Measurements from ENCODE around the gene EIF3I. TPM values are rescaled to one million over a fixed set of nuclear protein-coding genes. Genes with fewer than 3 reads are reported as not detected.
A peak's percentile ranks its signal among the peaks of the same experiment; 100 is the strongest.

Gene EIF3I
- 91.5 TPM for total RNA-seq
- long read RNA-seq, transcript EIF3I-202 (11 exons, 1,458 nt) = major isoform, 80 of 104 reads
- long read RNA-seq, partial matches to known transcripts = 17 of 104 reads
- long read RNA-seq, other reads (novel, unspliced or antisense) = 7 of 104 reads

- intact Hi-C loops (cut with DNase I) = loop anchor here (2.0 to 5.0 kb wide), 2 partner anchors 19 to 170 kb away; partner anchors contain the start of gene BSDC1
Observed at GRCh38 chr1:32221980-32222755, at the start of gene EIF3I, which contains the start of gene TMEM234. Gene EIF3I (plus strand): TSS chr1:32222407. CDS start chr1:32222442, 35 bp downstream. Gene TMEM234 (minus strand): TSS chr1:32222353. CDS start chr1:32222322, 31 bp downstream.

GRCh38 chr1:32172621-32173245 lies 49.5 kb upstream of the EIF3I start:
- intact Hi-C loops (cut with DNase I) = no loop called here
- DNase-seq (ENCODE audit: low spot score) = no peak

More at GRCh38 chr1:32221980-32222755, at the start of gene EIF3I, which contains the start of gene TMEM234:
- peak; percentile 97 for DNase-seq (ENCODE audit: low spot score)

DNA sequence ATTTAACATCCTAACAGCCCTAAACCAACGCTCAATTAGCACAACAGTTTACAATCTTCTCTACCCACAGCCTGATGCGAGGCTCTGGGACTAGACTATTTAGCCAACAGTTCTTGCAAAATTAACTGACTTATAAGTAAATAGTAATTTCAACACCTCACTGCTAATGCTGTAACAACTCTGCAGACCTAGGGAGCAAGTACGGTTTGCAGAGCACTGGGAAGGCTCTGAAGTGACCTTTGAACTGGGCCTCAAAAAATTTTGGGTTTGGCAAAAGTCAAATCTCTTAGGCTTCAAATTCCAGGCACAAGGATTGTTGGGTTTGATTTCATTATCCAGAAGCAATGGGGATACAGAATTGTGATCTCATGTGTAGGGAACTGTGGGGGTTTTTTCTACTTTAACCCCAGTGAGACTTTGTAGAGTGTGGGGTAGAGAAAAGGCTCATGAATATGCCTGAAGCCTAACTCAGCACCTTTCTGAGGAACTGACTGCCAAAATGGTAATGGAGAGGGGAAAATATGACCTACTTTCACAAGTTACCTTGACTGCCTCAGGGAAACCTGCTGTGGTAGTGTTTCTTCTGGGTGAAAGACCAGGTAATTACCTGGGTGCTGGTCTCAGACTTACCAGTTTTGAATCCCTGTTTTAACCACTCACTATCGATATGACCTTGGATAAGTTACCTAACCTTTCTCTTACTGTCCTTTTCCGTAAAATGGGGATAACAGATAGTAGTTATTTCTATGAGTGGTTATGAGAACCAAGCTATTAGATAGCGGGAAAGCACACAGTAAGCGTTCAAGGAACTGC lies 43.6 kb upstream of the EIF3I start:
- DNase-seq (ENCODE audit: low spot score) = no peak
- intact Hi-C loops (cut with DNase I) = loop anchor here (5.0 kb wide), 1 partner anchor 71 kb away; the partner anchor contains the start of gene KPNA6

DNA sequence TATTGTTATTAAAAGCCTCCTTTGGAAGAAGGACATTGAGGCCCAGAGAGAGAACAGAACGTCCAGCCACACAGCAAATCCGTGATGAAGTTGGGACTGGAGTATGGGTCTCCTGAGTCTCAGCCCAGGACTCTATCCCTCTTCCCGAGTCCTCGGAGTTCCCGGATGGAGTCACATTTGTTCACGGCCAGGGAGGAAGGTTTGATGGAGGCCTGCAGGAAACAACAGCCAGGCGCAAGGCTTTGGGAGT lies 43.1 kb upstream of the EIF3I start:
- no peak for DNase-seq (ENCODE audit: low spot score)
- intact Hi-C loops (cut with DNase I) = loop anchor here (5.0 kb wide), 1 partner anchor 72 kb away; the partner anchor contains the start of gene KPNA6

- intact Hi-C loops (cut with DNase I) = loop anchor here (5.0 kb wide), 1 partner anchor 72 kb away; the partner anchor contains the start of gene KPNA6
- peak; percentile 98 for DNase-seq (ENCODE audit: low spot score)
Observed at GRCh38 chr1:32179443-32180185, 42.6 kb upstream of the EIF3I start, which contains the start of gene TXLNA. Gene TXLNA (plus strand): TSS chr1:32179675. CDS start chr1:32180346, 671 bp downstream.

DNA sequence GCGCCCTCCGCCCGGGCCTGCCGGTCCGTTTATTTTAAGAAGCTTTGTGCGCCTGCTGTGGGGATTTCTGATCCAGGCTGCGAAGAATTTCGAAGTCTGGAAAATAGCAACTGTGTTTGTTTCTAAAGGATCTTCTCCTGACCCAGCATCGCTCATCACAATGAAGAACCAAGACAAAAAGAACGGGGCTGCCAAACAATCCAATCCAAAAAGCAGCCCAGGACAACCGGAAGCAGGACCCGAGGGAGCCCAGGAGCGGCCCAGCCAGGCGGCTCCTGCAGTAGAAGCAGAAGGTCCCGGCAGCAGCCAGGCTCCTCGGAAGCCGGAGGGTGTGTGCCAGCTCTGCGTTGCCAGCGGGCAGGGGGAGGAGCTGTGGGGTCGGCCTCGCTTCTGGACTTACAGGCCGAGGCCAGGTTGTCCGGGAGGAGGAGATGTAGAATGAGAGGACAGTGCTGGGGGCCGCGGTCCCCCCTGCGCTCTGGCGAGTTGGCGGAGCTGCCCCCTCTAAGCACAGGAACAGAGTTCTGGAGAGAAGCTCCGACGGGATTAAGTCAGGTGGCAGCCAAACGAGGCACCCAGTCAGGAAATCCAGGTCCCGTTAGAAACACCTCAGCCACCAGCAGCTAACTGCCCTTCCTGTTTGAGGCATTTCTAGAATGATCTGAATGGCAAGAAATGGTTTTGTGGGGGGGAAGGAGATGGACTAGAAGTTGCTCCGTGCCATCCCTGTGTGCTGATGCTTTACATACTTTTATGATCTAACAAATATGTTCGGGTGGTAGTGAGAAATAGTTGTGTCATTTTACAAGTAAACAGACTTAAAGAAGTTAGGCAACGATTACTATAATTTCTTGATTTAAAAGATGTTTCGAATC lies 41.8 kb upstream of the EIF3I start:
- DNase-seq (ENCODE audit: low spot score) = peak; percentile 78

DNA sequence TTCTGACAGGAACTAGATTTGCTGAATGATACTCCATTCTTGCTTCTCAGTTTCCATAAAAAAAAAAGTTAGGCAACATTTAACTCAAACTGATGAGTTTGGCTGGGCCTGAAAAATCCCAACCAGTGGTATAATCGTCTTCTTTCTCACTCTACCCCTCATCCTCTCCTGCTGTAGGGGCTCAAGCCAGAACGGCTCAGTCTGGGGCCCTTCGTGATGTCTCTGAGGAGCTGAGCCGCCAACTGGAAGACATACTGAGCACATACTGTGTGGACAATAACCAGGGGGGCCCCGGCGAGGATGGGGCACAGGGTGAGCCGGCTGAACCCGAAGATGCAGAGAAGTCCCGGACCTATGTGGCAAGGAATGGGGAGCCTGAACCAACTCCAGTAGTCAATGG lies 41.1 kb upstream of the EIF3I start:
- DNase-seq (ENCODE audit: low spot score) = no peak
- intact Hi-C loops (cut with DNase I) = no loop called here

More for the DNA sequence above, 41.8 kb upstream of the EIF3I start:
- intact Hi-C loops (cut with DNase I) = no loop called here

- DNase-seq (ENCODE audit: low spot score) = no peak
- intact Hi-C loops (cut with DNase I) = no loop called here
Observed at GRCh38 chr1:32181563-32181962, 40.6 kb upstream of the EIF3I start.

DNA sequence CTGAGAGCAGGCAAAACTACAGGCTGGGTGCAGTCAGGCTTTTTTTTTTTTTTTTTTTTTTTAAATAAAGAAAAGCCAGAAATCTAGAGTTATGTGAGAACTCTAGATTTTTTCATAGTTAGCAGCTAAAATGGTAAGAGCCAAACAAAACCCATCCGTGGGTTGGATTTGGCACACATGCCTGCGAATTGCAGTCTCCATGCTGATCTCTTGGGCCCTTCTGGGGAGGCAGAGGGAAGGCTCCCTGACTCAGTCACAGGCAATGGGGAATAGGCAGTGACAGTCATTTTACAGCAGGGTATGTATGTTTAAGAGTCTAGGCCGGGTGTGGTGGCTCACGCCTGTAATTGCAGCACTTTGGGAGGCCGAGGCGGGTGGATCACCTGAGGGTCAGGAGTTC lies 40.1 kb upstream of the EIF3I start:
- intact Hi-C loops (cut with DNase I) = no loop called here
- DNase-seq (ENCODE audit: low spot score) = no peak

DNA sequence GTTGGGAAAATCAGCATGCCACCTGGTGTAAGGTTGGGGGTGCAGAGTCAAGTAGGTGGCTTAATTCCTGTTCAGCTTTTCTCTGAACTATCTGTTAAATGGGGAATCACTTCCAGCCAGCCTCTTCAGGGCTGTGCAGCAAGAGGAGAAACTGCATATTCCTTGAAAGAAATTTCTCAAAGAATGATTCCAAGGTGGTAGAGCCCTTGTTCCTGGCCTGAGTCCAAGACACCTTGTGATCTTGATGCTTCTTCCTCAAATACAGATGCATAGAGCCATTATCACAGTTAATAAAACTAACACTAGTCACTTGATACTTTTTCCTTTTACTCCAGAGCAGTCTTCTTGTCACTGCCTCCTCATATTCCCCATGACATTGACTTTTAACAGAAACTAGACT lies 37.6 kb upstream of the EIF3I start:
- intact Hi-C loops (cut with DNase I) = no loop called here
- DNase-seq (ENCODE audit: low spot score) = no peak

DNA sequence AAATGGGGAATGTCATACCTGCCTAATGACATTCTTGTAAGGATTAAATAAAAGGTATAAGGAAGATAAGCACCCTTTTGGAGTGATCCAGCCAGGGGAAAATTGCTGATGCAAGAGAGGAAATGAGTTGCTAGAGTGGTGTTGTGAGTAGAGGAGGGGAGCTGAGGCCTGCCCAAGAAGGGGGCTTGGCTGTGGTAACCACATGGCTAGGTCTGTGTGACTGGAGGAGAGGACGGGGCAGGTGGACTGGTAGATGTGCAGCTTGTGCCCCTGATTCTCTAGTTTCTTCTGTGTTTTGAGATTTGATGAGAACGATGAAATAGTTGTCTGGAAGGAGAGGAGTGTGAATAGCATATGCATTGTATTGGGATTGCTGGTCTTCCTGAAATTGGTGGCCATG lies 36.1 kb upstream of the EIF3I start:
- intact Hi-C loops (cut with DNase I) = no loop called here
- no peak for DNase-seq (ENCODE audit: low spot score)

- intact Hi-C loops (cut with DNase I) = no loop called here
- DNase-seq (ENCODE audit: low spot score) = no peak
Observed at GRCh38 chr1:32186491-32186890, 35.7 kb upstream of the EIF3I start.

DNA sequence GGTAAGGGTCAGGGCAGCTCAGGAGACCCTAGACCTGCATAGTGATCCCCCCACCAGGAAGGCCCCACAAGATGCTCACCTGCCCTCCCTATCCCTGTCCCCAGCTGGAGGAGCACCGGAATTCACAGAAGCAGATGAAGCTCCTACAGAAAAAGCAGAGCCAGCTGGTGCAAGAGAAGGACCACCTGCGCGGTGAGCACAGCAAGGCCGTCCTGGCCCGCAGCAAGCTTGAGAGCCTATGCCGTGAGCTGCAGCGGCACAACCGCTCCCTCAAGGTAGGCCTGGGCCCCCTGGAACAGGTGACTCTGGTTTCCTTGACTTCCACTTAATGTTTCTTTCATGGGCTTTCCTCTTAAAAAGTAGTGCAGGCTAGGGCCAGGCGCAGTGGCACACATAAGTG lies 34.4 kb upstream of the EIF3I start:
- DNase-seq (ENCODE audit: low spot score) = no peak
- intact Hi-C loops (cut with DNase I) = no loop called here

DNA sequence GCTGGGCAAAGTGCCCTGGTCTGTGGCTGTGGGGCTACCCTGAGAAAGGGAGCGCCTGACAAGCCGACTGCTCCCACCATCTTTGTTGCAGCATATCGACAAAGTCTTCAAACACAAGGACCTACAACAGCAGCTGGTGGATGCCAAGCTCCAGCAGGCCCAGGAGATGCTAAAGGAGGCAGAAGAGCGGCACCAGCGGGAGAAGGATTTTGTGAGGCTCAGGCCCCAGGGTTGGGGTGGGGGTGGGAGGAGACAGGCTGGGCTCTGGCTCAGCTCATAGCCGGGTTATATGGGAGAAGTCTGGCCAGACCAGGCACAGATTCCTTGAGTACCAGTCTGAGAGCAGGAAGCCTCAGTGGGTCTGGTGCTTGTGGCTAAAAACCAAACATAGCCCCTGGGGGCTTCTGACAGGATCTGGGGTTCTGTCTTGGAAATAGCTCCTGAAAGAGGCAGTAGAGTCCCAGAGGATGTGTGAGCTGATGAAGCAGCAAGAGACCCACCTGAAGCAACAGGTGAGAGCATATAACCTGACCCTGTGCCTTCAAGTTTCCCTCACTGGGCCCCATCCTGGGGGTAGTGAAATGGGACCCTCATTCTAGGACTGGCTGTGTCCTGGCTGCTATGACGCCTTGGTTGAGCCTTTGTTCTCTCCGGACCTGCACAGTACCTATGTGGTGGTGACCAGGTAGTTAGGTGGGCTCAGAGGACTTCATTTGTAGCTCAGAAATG lies 29.8 kb upstream of the EIF3I start:
- peak; percentile 46 for DNase-seq (ENCODE audit: low spot score)
- intact Hi-C loops (cut with DNase I) = no loop called here

DNA sequence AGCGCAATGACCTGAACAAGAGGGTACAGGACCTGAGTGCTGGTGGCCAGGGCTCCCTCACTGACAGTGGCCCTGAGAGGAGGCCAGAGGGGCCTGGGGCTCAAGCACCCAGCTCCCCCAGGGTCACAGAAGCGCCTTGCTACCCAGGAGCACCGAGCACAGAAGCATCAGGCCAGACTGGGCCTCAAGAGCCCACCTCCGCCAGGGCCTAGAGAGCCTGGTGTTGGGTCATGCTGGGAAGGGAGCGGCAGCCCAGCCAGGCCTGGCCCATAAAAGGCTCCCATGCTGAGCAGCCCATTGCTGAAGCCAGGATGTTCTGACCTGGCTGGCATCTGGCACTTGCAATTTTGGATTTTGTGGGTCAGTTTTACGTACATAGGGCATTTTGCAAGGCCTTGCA lies 27.2 kb upstream of the EIF3I start:
- intact Hi-C loops (cut with DNase I) = loop anchor here (5.0 kb wide), 1 partner anchor 88 kb away; the partner anchor contains the start of gene KPNA6
- DNase-seq (ENCODE audit: low spot score) = no peak

GRCh38 chr1:32195531-32195930 lies 26.7 kb upstream of the EIF3I start:
- intact Hi-C loops (cut with DNase I) = loop anchor here (5.0 kb wide), 1 partner anchor 88 kb away; the partner anchor contains the start of gene KPNA6
- no peak for DNase-seq (ENCODE audit: low spot score)
